ENCODE measurements around the gene PIP5KL1. TPM values are rescaled to one million over a fixed set of nuclear protein-coding genes. Genes with fewer than 3 reads are reported as not detected.

The PIP5KL1 gene
- total RNA-seq, 1 donor from 2014 or later, result 3.4 TPM

DNA sequence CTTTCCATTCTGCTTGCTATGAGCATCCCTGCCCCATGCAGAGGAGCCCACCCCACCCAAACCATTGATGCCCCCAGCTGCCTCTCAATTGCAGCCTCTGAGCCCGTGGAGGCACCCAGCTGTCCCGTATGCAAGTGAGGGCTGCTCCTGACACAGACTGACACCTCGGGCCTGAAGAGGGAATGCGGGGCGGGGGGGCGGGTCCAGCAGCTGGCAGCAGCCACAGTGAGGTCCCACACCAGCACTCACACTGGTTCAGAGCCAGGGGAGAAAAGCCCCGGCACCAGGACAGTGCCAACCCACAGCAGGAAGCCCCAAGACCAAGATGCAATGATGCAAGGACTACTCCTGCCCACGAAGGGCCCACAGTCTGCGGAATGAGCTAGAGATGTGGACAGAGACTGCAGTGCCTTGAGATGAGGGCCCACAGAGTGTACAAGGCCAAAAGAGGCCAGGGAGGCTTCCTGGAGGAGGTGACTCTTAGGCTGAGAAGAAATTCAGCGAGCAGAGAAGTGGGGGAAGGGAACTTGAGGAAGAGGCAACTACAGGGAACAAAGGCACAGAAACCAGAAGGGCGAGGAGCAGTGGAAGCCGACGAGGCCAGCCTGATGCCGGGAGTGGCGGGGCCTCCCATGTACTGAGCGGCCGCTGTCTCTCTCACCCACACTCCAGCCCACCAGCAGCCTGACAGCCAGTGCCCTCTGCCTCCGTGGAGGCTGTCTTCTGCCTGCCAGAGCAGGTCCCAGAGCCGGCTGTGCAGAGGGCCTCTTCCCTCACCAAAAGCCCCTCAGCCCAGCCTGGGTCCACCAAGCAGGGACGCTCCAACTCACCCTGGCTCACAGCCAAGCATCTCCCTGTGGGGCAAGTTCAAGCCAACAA is 41.0 kb upstream of the PIP5KL1 start:
- DNase-seq (ENCODE audit: low spot score, unreplicated experiment), result no peak
- Mint-ChIP-seq H3K9me3 (ENCODE audit: low read depth) (no peaks in the 10 kb centered on the region), H3K27ac (peak overlapping the region; percentile 49), H3K36me3 (ENCODE audit: insufficient read depth) (no peaks in the 10 kb centered on the region), H3K4me1 (ENCODE audit: low read depth) (peaks cover 28% of the 10 kb centered on the region), H3K27me3 (no peaks in the 10 kb centered on the region), H3K4me3 (ENCODE audit: low read depth) (no peak overlapping the region)
- TF ChIP-seq, protein P1, sequence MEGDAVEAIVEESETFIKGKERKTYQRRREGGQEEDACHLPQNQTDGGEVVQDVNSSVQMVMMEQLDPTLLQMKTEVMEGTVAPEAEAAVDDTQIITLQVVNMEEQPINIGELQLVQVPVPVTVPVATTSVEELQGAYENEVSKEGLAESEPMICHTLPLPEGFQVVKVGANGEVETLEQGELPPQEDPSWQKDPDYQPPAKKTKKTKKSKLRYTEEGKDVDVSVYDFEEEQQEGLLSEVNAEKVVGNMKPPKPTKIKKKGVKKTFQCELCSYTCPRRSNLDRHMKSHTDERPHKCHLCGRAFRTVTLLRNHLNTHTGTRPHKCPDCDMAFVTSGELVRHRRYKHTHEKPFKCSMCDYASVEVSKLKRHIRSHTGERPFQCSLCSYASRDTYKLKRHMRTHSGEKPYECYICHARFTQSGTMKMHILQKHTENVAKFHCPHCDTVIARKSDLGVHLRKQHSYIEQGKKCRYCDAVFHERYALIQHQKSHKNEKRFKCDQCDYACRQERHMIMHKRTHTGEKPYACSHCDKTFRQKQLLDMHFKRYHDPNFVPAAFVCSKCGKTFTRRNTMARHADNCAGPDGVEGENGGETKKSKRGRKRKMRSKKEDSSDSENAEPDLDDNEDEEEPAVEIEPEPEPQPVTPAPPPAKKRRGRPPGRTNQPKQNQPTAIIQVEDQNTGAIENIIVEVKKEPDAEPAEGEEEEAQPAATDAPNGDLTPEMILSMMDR (IDR thresholded peaks at IDR 0.05; ENCODE audit: unreplicated experiment), result no peak

DNA sequence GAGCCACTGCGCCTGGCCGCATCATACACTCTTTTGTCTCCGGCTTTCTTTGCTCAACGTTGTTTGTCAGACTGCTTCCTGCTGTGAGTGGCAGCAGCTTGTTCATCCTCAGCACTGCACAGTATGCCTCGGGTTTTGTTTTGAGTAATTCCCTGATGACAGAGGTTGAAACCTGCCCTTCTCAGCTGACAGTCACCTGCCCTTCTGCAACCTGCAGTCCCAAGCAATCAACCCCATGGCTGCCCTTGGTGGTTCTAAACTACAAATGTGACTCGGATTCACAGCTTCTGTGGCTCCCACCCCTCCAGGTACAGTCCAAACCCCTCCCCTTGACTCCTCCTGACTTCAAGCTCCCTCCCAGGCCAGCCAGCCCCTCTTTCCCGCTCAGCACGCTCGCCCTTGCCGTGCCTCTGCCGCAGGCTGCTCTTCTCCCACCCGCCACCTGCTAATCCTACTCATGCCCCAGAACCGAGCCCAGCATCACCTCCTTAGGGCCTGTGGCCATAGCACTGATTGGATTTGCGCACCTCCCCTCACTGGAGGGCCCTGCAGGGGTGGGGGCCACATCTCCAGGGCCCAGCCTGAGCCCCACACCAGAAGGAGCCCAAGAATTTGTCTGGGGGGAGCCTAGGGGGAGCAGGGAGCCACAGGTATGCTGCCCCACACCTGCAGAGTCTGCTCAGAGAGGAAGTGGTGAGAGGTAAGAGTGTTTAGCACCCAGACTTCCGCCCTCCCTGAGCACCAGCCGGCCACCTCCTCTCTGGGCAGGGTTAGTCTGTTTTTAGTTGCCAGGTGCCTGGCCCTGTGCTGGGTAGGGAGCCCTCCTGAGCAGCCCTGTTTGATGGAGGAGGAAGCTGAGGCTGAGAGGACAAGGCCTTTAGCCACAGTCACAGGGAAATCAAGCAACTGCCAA is 40.1 kb upstream of the PIP5KL1 start:
- H3K9me3 Mint-ChIP-seq (ENCODE audit: low read depth), result no peaks in the 10 kb centered on the region
- H3K4me3 Mint-ChIP-seq (ENCODE audit: low read depth), result no peak overlapping the region
- TF ChIP-seq, protein P1 (IDR thresholded peaks at IDR 0.05; ENCODE audit: unreplicated experiment), result no peak

DNA sequence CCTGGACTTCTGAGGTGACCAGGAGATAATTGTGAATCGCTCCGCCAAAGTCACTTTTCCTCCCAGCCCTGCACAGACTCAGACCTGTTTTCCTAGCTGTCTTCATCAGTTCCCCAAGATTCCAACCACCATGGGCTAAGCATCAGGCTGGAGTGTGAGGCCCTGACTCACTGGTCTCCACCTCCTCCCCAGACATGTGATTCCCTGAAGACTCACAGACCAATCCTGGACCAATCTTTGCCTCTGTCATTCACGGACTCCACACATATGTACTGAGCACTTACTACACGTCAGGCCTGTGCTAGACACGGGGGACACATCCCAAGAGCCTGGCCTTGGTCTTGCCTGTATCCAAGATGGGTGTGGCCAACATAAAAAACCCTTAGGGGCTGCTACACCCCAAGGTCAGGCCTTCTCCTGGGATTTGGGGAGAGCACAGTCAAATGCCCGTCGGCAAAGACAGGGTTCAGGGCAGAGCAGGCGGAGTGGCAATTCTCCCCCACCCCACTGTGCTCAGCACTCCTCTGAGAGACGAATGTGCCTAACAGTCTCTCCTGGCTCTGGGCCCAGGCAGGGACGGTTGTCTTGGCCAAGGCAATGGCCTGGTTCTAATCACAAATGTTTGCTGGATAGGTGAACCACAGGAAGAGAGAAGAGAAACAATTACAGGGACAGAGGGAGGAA is 38.3 kb upstream of the PIP5KL1 start:
- peaks cover 20% of the 10 kb centered on the region for H3K4me1 Mint-ChIP-seq (ENCODE audit: low read depth)
- no peaks in the 10 kb centered on the region for H3K27me3 Mint-ChIP-seq
- no peak overlapping the region for H3K4me3 Mint-ChIP-seq (ENCODE audit: low read depth)
- TF ChIP-seq, protein P1 (IDR thresholded peaks at IDR 0.05; ENCODE audit: unreplicated experiment), result no peak
- H3K36me3 Mint-ChIP-seq (ENCODE audit: insufficient read depth), result no peaks in the 10 kb centered on the region
- DNase-seq (ENCODE audit: low spot score, unreplicated experiment), result no peak
- H3K9me3 Mint-ChIP-seq (ENCODE audit: low read depth), result no peaks in the 10 kb centered on the region
- H3K27ac Mint-ChIP-seq, result peak overlapping the region; percentile 76

More for the DNA sequence above, 40.1 kb upstream of the PIP5KL1 start:
- Mint-ChIP-seq H3K27me3 (no peaks in the 10 kb centered on the region), H3K27ac (peak overlapping the region; percentile 19), H3K4me1 (ENCODE audit: low read depth) (peaks cover 23% of the 10 kb centered on the region), H3K36me3 (ENCODE audit: insufficient read depth) (no peaks in the 10 kb centered on the region)
- no peak for DNase-seq (ENCODE audit: low spot score, unreplicated experiment)

DNA sequence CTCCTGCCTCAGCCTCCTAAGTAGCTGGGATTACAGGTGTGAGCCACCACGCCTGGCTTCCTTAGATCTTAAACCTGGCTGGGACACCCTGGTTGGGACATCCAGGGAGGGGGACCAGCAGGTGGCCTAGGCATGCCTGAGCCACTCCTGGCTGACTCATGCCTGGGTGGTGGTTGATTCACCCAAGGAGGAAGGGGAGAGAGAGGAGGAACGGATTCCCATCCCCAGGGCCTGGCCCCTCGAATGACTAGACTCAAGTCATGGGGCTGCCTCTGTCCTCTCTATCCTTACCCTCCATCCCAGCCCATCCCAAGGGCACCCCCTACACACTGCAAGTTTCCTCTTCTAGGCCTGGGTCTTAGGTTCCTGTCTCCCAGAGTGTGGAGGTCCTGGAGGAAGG is 37.5 kb upstream of the PIP5KL1 start:
- no peaks in the 10 kb centered on the region for H3K9me3 Mint-ChIP-seq (ENCODE audit: low read depth)
- peak overlapping the region; percentile 76 for H3K27ac Mint-ChIP-seq
- H3K36me3 Mint-ChIP-seq (ENCODE audit: insufficient read depth), result no peaks in the 10 kb centered on the region
- H3K27me3 Mint-ChIP-seq, result no peaks in the 10 kb centered on the region
- no peak overlapping the region for H3K4me3 Mint-ChIP-seq (ENCODE audit: low read depth)
- DNase-seq (ENCODE audit: low spot score, unreplicated experiment), result no peak
- TF ChIP-seq, protein P1 (IDR thresholded peaks at IDR 0.05; ENCODE audit: unreplicated experiment), result no peak
- H3K4me1 Mint-ChIP-seq (ENCODE audit: low read depth), result peaks cover 24% of the 10 kb centered on the region
